ENCODE data around the gene RABL2A. TPM values are rescaled to one million over a fixed set of nuclear protein-coding genes. Genes with fewer than 3 reads are reported as not detected.

Gene RABL2A
- total and polyA plus RNA-seq, 11 donors, result 2.9 to 9.5 (median 6.3) TPM

Small RNA genes within 50 kb of the gene (microRNA-seq; reads per million reads assigned to microRNA genes)
- 0 reads per million in 4 donors for gene MIR1302-3

Other genes with a start within 250 kb of the RABL2A start
- gene ZNG1B, start 189.6 kb upstream of the RABL2A start, total RNA-seq, result 10 to 100 TPM; 14.1 to 38.8 (median 31.5) TPM
- 10 to 100 TPM; 27.0 to 58.8 TPM for gene ZNG1B, start 189.6 kb upstream of the RABL2A start, polyA plus RNA-seq
- gene FOXD4L1, start 128.6 kb upstream of the RABL2A start, total RNA-seq, result under 1 TPM in 1 of 9 donors, not detected in 8; 0.09 TPM
- under 1 TPM; 0.08 to 0.10 TPM for gene FOXD4L1, start 128.6 kb upstream of the RABL2A start, polyA plus RNA-seq
- gene SLC35F5, start 129.4 kb downstream of the RABL2A start, total RNA-seq, result 10 to 100 TPM; 38.2 to 97.2 (median 63.9) TPM
- 10 to 100 TPM; 22.6 to 39.0 TPM for gene SLC35F5, start 129.4 kb downstream of the RABL2A start, polyA plus RNA-seq

Measured in heart left ventricle (tissue), 11 donors.